Activated T-cell treated with anti-CD3 and anti-CD28 coated beads for 4 hours (primary cell): ENCODE measurements around the gene SH3RF3.
A peak's percentile ranks its signal among the peaks of the same experiment; 100 is the strongest.
"Not testable (repeated sequence)": the region's sequence is repeated elsewhere in the genome, so short reads cannot be mapped to it uniquely, and the experiment has no call there.

Source experiments
- DNase-seq: peaks from one replicate; pipeline ENCODE4 v3.0.0-alpha.2; 2020

SH3RF3 gene

DNA sequence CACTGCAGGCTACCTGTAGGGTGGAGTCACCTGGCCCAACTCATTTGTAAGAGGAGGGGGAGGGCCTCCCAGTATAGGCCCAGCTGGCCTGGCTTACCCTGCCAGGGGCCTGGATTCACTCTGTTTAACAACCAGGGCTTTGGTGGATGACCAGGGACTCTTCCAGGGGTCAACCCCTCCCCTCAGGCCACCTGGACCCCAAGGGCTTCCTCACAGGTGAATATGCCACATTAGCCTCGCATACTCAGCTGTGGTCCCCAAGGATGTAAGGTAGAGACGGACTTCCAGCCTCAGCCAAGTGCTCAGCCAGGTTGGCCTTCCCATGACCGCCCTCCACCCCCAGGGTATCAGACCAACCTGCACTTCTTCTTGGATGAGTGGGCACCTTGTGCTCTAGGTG is 8.8 kb upstream of the SH3RF3 start:
- DNase-seq, result no peak

DNA sequence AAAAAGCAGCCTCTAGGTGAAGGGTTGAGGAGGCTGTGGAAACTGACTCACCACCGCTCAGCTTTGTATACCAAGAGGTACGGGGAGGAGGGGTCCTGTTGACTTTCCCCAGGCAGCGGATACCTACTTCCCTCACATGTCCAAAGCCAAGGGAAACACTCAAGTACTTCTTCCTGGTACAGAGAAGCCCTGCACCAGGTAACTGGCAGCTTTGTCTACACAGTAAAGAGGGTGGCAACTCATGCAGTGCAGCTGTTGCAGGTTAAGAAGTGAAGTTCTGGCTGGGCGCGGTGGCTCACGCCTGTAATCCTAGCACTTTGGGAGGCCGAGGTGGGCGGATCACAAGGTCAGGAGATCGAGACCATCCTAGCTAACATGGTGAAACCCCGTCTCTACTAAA is 8.3 kb upstream of the SH3RF3 start:
- DNase-seq, result not testable (repeated sequence)

- no peak for DNase-seq
Observed at GRCh38 chr2:109123586-109124201, 5.3 kb upstream of the SH3RF3 start.

DNA sequence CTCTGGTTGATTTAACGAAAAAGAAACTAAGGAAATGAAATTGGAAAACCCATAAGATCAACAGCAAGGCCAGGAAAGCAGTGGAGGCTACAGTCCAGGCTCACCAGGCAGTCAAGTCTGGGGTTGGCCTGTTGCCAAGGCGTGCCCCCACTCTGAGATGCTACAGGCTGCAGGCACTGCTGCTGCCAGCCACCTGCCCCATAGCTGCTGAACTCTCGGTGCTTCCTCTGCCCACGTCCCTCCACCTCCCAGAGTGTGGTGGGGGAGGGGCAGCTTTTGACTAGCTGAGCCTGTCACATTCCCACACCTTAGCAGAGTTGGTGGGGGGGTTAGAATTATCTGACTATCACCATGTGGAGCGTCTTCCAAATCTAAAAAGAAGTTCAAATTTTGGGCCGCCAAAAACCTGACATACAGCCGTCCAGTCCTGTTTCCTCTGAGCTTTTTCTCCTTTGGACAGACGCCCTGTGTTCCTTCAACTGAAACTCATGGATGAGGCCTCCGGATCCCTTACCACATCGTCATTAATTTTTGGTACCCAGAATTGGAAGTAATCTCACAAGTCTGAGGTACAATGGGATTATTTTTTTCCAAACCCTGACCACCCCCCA is 3.9 kb upstream of the SH3RF3 start:
- no peak for DNase-seq

DNA sequence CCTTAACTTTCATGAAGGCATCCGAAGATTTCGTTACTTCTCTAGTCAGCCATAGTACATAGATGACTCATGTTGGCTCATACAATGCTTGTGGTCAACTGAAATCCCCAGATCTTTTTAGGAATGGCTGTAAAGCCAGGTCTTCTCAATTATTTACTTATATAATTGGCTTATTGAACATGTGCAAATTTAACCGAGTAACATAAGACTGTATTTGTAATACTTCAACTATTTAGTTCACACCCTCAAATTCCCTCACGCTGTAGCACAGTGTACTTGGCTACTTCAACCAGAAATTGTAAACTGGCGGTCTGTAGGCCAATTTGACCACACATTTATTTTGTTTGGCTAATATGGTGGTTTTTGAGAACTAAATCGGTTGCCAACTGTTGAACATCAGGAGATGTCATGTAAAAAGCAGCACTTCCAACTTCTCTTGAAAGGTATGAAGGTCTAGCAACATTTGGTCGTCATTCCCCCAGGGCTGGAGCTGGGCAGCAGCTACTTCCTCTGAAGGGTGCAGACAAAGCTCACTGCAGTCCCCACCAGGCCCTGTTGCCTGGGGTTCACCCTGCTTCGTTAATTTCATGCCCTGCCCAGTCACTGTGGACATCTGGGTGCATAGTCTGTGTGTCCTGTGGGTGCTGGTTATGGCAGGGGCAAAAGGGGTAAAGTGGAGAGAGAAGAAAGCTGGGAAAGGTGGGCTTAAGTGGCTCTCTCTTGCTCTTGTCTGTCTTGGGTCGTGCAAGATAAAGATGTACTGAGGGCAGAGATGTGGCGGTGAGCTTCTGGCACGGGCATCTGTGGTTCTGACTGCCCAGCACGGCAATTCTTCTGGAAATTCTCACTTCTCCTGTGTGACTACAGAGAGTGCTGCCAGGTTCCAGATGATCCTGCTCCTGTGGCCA is 3.2 kb upstream of the SH3RF3 start:
- no peak for DNase-seq

GRCh38 chr2:109126501-109126860 is 2.5 kb upstream of the SH3RF3 start:
- DNase-seq, result no peak

DNA sequence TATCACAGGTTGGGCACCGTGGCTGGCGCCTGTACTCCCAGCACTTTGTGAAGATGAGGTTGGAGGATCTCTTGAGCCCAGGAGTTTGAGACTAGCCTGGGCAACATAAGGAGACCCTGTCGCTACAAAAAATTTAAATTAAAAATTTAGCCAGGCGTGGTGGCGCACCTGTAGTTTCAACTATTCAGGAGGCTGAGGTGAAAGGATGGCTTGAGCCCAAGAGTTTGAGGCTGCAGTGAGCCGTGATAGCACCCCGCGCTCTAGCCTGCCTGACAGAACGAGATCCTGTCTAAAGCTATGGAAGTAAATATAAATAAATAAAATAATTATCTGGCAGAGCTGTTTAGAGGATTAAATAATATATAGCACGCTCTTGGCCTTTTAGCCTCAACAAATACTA is 1.4 kb upstream of the SH3RF3 start:
- DNase-seq, result no peak

DNA sequence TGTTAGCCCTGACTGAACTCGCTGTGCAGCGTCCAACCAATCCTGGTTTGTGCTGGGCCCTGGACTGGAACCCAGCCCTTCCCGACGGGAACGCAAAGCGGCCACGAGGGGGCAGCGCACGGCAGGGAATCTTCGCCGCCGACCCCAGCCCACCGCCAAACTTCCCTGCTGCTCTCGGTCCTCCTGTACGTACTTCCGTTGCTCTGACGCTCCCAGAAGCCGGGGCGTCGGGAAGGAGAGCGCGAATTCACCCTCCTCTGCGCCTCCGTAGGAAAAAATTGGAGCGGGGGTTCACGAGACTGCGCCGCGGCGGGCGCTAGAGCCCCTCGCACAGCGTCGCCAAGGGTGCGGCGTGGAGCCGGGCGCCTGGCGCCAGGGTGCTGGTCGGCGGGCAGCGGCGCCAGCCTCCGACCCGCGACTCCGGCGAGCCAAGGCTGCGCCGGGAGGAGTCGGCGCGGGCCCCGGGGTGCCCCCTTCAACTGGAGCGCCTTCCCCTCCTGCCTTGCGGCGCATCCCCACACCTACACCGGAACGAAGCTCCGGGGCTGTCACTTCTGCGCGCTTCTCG is 873 bp upstream of the SH3RF3 start:
- peak; percentile 46 for DNase-seq

- no peak for DNase-seq
Observed at GRCh38 chr2:109129356-109129920, 433 bp downstream of the SH3RF3 start.

- no peak for DNase-seq
Observed at GRCh38 chr2:109129921-109130722, 1.1 kb downstream of the SH3RF3 start.

- no peak for DNase-seq
Observed at GRCh38 chr2:109130723-109130995, 1.7 kb downstream of the SH3RF3 start.

GRCh38 chr2:109131777-109132176 is 2.8 kb downstream of the SH3RF3 start:
- no peak for DNase-seq

GRCh38 chr2:109132626-109133025 is 3.6 kb downstream of the SH3RF3 start:
- no peak for DNase-seq

- no peak for DNase-seq
Observed at GRCh38 chr2:109133746-109134145, 4.7 kb downstream of the SH3RF3 start.

GRCh38 chr2:109134741-109135358 is 5.8 kb downstream of the SH3RF3 start:
- no peak for DNase-seq

- DNase-seq, result no peak
Observed at GRCh38 chr2:109135359-109136197, 6.6 kb downstream of the SH3RF3 start.

GRCh38 chr2:109136542-109136941 is 7.5 kb downstream of the SH3RF3 start:
- DNase-seq, result no peak

DNA sequence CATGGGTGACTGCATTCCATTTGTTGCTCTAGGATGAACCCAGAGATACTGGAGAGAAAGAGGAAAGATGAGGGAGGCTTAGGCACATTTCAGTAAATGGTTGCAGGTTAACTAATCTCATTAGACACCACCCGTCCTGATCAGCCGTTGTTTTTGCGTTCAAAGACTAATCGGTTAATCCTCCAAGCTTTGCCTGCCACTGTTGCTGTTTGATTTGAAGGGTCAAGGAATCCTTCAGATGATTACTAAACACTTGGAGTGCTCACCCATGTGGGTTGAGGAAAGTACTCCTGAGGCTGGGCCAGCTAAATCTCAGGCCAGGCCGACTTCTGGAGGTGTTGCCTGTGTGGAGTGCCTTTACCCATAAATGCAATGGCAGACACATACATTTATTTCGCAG is 8.6 kb downstream of the SH3RF3 start:
- DNase-seq, result no peak

DNA sequence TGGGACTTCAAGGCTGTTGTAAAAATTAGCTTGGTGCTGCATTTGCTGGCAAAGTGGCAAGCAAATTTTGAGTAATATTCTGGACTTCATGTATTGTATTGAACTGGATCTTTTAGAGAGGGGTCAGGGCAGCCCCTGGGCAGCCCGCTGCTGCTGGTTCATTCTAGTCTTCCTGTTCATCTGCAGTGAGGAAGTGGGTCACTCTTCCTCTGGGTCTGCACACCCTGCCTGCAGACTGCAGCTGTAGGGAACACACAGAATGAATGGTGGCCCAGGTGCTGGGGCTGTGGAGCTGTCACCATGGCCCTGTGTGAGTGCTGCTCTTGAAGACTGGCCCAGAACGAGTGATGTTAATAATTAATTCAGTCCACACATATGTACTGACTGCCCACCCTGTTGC is 9.4 kb downstream of the SH3RF3 start:
- no peak for DNase-seq

- no peak for DNase-seq
Observed at GRCh38 chr2:109139002-109139401, 10.0 kb downstream of the SH3RF3 start.

DNA sequence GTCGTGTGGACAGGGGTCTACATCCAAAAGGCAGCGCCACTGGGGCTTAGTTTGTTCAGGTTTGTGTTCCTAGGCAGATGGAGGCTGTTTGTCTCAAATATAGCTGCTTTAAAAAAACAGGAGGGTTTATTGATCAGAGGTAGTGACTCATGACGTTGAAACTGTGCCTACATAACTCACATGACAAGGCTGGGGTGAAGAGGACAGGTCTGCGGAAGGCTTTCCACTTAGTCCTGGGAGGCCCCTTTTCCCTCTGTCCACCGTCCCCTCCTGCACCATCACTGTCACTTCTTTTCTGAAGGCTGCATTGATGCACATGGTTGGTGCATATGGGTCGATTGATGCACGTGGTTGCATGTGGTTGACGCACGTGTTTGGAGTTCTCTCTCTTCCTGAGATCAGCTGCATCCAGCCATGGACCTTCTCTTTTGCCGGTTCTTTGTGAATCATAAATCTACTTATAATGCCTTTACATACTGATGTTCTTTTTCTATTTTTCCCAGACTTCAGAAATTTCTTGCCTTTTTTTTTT is 10.9 kb downstream of the SH3RF3 start:
- DNase-seq, result no peak
